SH-SY5Y (cell line): ENCODE measurements around the gene EP300.

Source experiments
- GATA2 ChIP-seq: IDR thresholded peaks from 2 replicates; pipeline ENCODE4 v1.6.1; 2011; ENCODE audit warnings: mild to moderate bottlenecking, low read depth, low read length
- GATA3 ChIP-seq: IDR thresholded peaks from 2 replicates; pipeline ENCODE4 v1.6.1; 2011; ENCODE audit warnings: low read depth, mild to moderate bottlenecking, low read length, moderate library complexity

- no peak for TF ChIP-seq GATA2
- TF ChIP-seq GATA3 = no peak
These were observed 123.0 kb downstream of the EP300 start for GRCh38 chr22:41215409-41215808.
